IMR-90 (cell line): ENCODE measurements around the gene BASP1. TPM values are rescaled to one million over a fixed set of nuclear protein-coding genes. Genes with fewer than 3 reads are reported as not detected.

Source experiments
- ATAC-seq: fragments of 200-7000 bp; cut with Tn5 transposase; 2 replicates; pipeline ENCODE4 v1.9.1; 2020; ENCODE audit warnings: low read depth, mild to moderate bottlenecking, moderate library complexity
- BruUV-seq: library from RNA; stranded (reverse); fragments of 400-500 nt; replicated peaks from 2 replicates; lab custom pipeline; 2021; lab: Mats Ljungman, UMichigan
- CTCF ChIA-PET: fragments of 300-600 bp; formaldehyde crosslinking; extraction: SDS; loops from one replicate; lab custom pipeline; 2021; ENCODE audit warnings: antibody characterized with exemption; lab: Yijun Ruan, JAX
- POLR2A ChIA-PET: fragments of 300-600 bp; sonication (Branson Sonifier 250); formaldehyde crosslinking; loops from one replicate; lab custom pipeline; 2022; ENCODE audit warnings: antibody characterized with exemption; ENCODE audit not compliant: unreplicated experiment; lab: Charles Lee
- DNase-seq: peaks from one replicate; pipeline ENCODE4 v3.0.0; 2013
- H2AFZ ChIP-seq: replicated peaks from 2 replicates; pipeline ENCODE3; 2013; ENCODE audit warnings: low read length, mild to moderate bottlenecking; ENCODE audit not compliant: poor library complexity
- H2AK5ac ChIP-seq: 2 replicates; pipeline ENCODE4 v1.6.1; 2013; ENCODE audit warnings: low read depth, low read length, inconsistent platforms
- H2AK9ac ChIP-seq: replicated peaks from 2 replicates; pipeline ENCODE3; 2013; ENCODE audit warnings: mild to moderate bottlenecking, low read depth, low read length, moderate library complexity; ENCODE audit not compliant: poor library complexity
- H2BK120ac ChIP-seq: 2 replicates; pipeline ENCODE4 v1.6.1; 2013; ENCODE audit warnings: low read depth, low read length, inconsistent platforms
- H2BK15ac ChIP-seq: 3 replicates; pipeline ENCODE4 v1.6.1; 2013; ENCODE audit warnings: low read depth, low read length, inconsistent platforms
- H2BK20ac ChIP-seq: 2 replicates; pipeline ENCODE4 v1.6.1; 2013; ENCODE audit warnings: low read depth, mild to moderate bottlenecking, inconsistent platforms, low read length, moderate library complexity
- H2BK5ac ChIP-seq: 2 replicates; pipeline ENCODE4 v1.6.1; 2013; ENCODE audit warnings: mild to moderate bottlenecking, low read depth, low read length, inconsistent platforms; ENCODE audit not compliant: poor library complexity, severe bottlenecking
- H3K14ac ChIP-seq: replicated peaks from 2 replicates; pipeline ENCODE4 v1.6.1; 2013; ENCODE audit warnings: low read depth, low read length, inconsistent platforms
- H3K18ac ChIP-seq: 2 replicates; pipeline ENCODE4 v1.6.1; 2013; ENCODE audit warnings: low read depth, low read length, control low read depth
- H3K23ac ChIP-seq: 2 replicates; pipeline ENCODE4 v1.6.1; 2013; ENCODE audit warnings: low read depth, low read length, inconsistent platforms
- H3K27ac ChIP-seq: 2 replicates; pipeline ENCODE4 v1.5.1; 2013; ENCODE audit warnings: mild to moderate bottlenecking, control low read depth, low read length; ENCODE audit not compliant: insufficient read depth
- H3K27me3 ChIP-seq: 2 replicates; pipeline ENCODE4 v1.6.1; 2013; ENCODE audit warnings: low read length; ENCODE audit not compliant: control insufficient read depth, insufficient read depth
- H3K36me3 ChIP-seq: 2 replicates; pipeline ENCODE4 v1.6.1; 2013; ENCODE audit warnings: low read length, mixed read lengths; ENCODE audit not compliant: control insufficient read depth, insufficient read depth
- H3K4ac ChIP-seq: 2 replicates; pipeline ENCODE4 v1.6.1; 2013; ENCODE audit warnings: low read depth, low read length, inconsistent platforms
- H3K4me1 ChIP-seq: 2 replicates; pipeline ENCODE4 v1.6.1; 2013; ENCODE audit warnings: low read length, mixed read lengths; ENCODE audit not compliant: control insufficient read depth, insufficient read depth
- H3K4me2 ChIP-seq: 2 replicates; pipeline ENCODE4 v1.6.1; 2013; ENCODE audit warnings: low read depth, mild to moderate bottlenecking, control low read depth, low read length, moderate library complexity
- H3K4me3 ChIP-seq: 2 replicates; pipeline ENCODE4 v1.5.1; 2013; ENCODE audit warnings: low read depth, mild to moderate bottlenecking, control low read depth, low read length, moderate library complexity; ENCODE audit not compliant: insufficient read depth
- H3K56ac ChIP-seq: 2 replicates; pipeline ENCODE4 v1.6.1; 2013; ENCODE audit warnings: low read length, inconsistent platforms; ENCODE audit not compliant: insufficient read depth; ENCODE audit errors: extremely low read depth
- H3K79me1 ChIP-seq, 2 experiments: 2 replicates each; pipeline ENCODE4 v1.6.1; 2013; ENCODE audit warnings: low read length in 2 of 2, inconsistent platforms in 1 of 2, low read depth in 1 of 2
- H3K9ac ChIP-seq: 2 replicates; pipeline ENCODE4 v1.6.1; 2013; ENCODE audit warnings: low read depth, low read length, control low read depth
- H3K9me1 ChIP-seq: 2 replicates; pipeline ENCODE4 v1.6.1; 2013; ENCODE audit warnings: low read length, inconsistent platforms; ENCODE audit not compliant: insufficient read depth
- H3K9me3 ChIP-seq: 2 replicates; pipeline ENCODE4 v1.6.1; 2013; ENCODE audit warnings: low read length; ENCODE audit not compliant: control insufficient read depth, insufficient read depth
- H4K20me1 ChIP-seq: 2 replicates; pipeline ENCODE4 v1.6.1; 2013; ENCODE audit warnings: low read length, inconsistent platforms; ENCODE audit not compliant: insufficient read depth
- H4K5ac ChIP-seq: 2 replicates; pipeline ENCODE4 v1.6.1; 2013; ENCODE audit warnings: mild to moderate bottlenecking, low read depth, low read length, control low read depth
- H4K8ac ChIP-seq, 2 experiments: 2 replicates each; pipeline ENCODE4 v1.6.1; 2013; ENCODE audit warnings: low read depth in 2 of 2, low read length in 2 of 2, control low read depth in 1 of 2, inconsistent platforms in 1 of 2
- H4K91ac ChIP-seq: 2 replicates; pipeline ENCODE4 v1.6.1; 2013; ENCODE audit warnings: low read depth, low read length, inconsistent platforms; ENCODE audit not compliant: insufficient read depth
- CEBPB ChIP-seq: IDR thresholded peaks from 2 replicates; pipeline ENCODE4 v1.6.1; 2012; ENCODE audit warnings: low read depth, low read length, improper control_type of control experiment
- CHD1 ChIP-seq: IDR thresholded peaks from 2 replicates; pipeline ENCODE4 v1.6.1; 2012; ENCODE audit warnings: low read depth, low read length, improper control_type of control experiment
- CTCF ChIP-seq: conservative IDR thresholded peaks from 2 replicates; pipeline ENCODE4 v1.5.1; 2012; ENCODE audit warnings: mild to moderate bottlenecking, low read depth, low read length, improper control_type of control experiment
- ELK1 ChIP-seq: fragments of 150-350 bp; IDR thresholded peaks from 2 replicates; pipeline ENCODE4 v1.6.1; 2016; ENCODE audit warnings: low read depth, mild to moderate bottlenecking, low read length, moderate library complexity, borderline replicate concordance
- FOS ChIP-seq: fragments of 150-350 bp; IDR thresholded peaks from 2 replicates; pipeline ENCODE4 v1.6.1; 2016; ENCODE audit warnings: low read depth, low read length
- MAFK ChIP-seq: IDR thresholded peaks from 2 replicates; pipeline ENCODE4 v1.6.1; 2012; ENCODE audit warnings: low read depth, low read length, improper control_type of control experiment
- MAZ ChIP-seq: IDR thresholded peaks from 2 replicates; pipeline ENCODE4 v1.6.1; 2012; ENCODE audit warnings: low read depth, mild to moderate bottlenecking, low read length, improper control_type of control experiment, moderate library complexity, borderline replicate concordance
- MXI1 ChIP-seq: IDR thresholded peaks from 2 replicates; pipeline ENCODE4 v1.6.1; 2012; ENCODE audit warnings: low read depth, mild to moderate bottlenecking, low read length, moderate library complexity, borderline replicate concordance
- POLR2A ChIP-seq: IDR thresholded peaks from 2 replicates; pipeline ENCODE4 v1.6.1; 2012; ENCODE audit warnings: mild to moderate bottlenecking, low read depth, low read length
- RAD21 ChIP-seq: IDR thresholded peaks from 2 replicates; pipeline ENCODE4 v1.6.1; 2012; ENCODE audit warnings: low read length, improper control_type of control experiment
- RFX5 ChIP-seq: IDR thresholded peaks from 2 replicates; pipeline ENCODE4 v1.8.0; 2012; ENCODE audit warnings: low read depth, mild to moderate bottlenecking, low read length, moderate library complexity
- USF2 ChIP-seq: fragments of 150-350 bp; IDR thresholded peaks from 2 replicates; pipeline ENCODE4 v1.6.1; 2017; ENCODE audit warnings: mild to moderate bottlenecking, antibody characterized with exemption, low read length, low read depth
- WGBS, 2 experiments: methylation state at CpG; one replicate each; pipeline versions ENCODE4 v1.1.5 to v1.1.7; 2013; ENCODE audit warnings: missing lambda C conversion rate in 2 of 2; ENCODE audit not compliant: insufficient read length in 1 of 2; ENCODE audit errors: extremely low coverage in 2 of 2; 5-methylcytosine and 5-hydroxymethylcytosine counted together
- dilution Hi-C: fragments of 300-500 bp; cut with HindIII; formaldehyde crosslinking; loops from one replicate; pipeline ENCODE4 v1.14.3; 2018; ENCODE audit warnings: low sequenced_read_pairs; ENCODE audit not compliant: unreplicated experiment
- in situ Hi-C: fragments of 300-500 bp; cut with MboI; formaldehyde crosslinking; loops from 3 replicates; pipeline ENCODE4 v1.14.3; 2019; ENCODE audit warnings: low sequenced_read_pairs, inconsistent platforms, mixed read lengths
- intact Hi-C: fragments of 100-400 bp; cut with micrococcal nuclease; formaldehyde crosslinking; loops from 2 replicates; pipeline ENCODE4 v1.10.0; 2022
- polyA plus RNA-seq, 3 experiments: library from polyadenylated mRNA; depleted of rRNA; stranded (reverse); fragments of >200 nt; gene quantifications; 2 replicates each; pipeline ENCODE4 v1.2.3, GENCODE V29; 2012; ENCODE audit warnings: low replicate concordance in 1 of 3
- total RNA-seq: library from RNA; depleted of rRNA; stranded (reverse); fragments of >200 nt; gene quantifications from 2 replicates; pipeline ENCODE4 v1.2.3, GENCODE V29; 2012

The BASP1 gene
- total and polyA plus RNA-seq, 2 of the 4 experiments (the other 2 are of a cell fraction), result 39.6 to 103 TPM

GRCh38 chr5:17192191-17192590 is 25.2 kb upstream of the BASP1 start:
- intact Hi-C loops, result loop anchor here (10.0 kb wide), 1 partner anchor 727 kb away; the partner anchor contains the start of gene ZNF622
- dilution Hi-C loops, result loop anchor here (25.0 kb wide), 1 partner anchor 405 kb away; no protein-coding TSS in a partner anchor
- peak overlapping the region; percentile 66 for H2AK5ac ChIP-seq
- peaks cover 12% of the 10 kb centered on the region; the same call in 1 of the 2 replicates for H4K20me1 ChIP-seq
- no peaks in the 10 kb centered on the region for H3K27me3 ChIP-seq
- no peak overlapping the region for H3K14ac ChIP-seq
- peak overlapping the region in 1 of 2 experiments; percentile 7; a peak in 1 of 4 replicates for H4K8ac ChIP-seq
- H4K91ac ChIP-seq, result peak overlapping the region; percentile 14; the same call in 1 of the 2 replicates
- peak overlapping the region; percentile 68; the same call in 1 of the 2 replicates for H2BK120ac ChIP-seq
- H3K79me1 ChIP-seq, result peaks cover under 1 to 30% of the 10 kb centered on the region in 2 experiments; a peak in 3 of 4 replicates
- in situ Hi-C loops, result loop anchor here (10.0 kb wide), 1 partner anchor 517 kb away; no protein-coding TSS in a partner anchor
- POLR2A ChIA-PET, result interaction anchor here (0.6 kb wide), 1 partner anchor 386 kb away, joined by 3 read pairs; no protein-coding TSS in a partner anchor
- H3K9me1 ChIP-seq, result peaks cover 11% of the 10 kb centered on the region
- H3K9me3 ChIP-seq, result no peaks in the 10 kb centered on the region
- ATAC-seq (peak; percentile 5; the same call in 1 of the 2 replicates), DNase-seq (no peak)
- no peak overlapping the region for H3K4me2 ChIP-seq
- no peak overlapping the region for H3K4me3 ChIP-seq
- no peak overlapping the region for H3K56ac ChIP-seq
- peak overlapping the region; percentile 19; the same call in 1 of the 2 replicates for H2BK20ac ChIP-seq
- no peak overlapping the region for H2AK9ac ChIP-seq
- H3K4me1 ChIP-seq, result peaks cover 25% of the 10 kb centered on the region
- H2BK15ac ChIP-seq, result no peak overlapping the region
- no peak for TF ChIP-seq ELK1
- no peak for TF ChIP-seq MAFK
- TF ChIP-seq RFX5, result no peak
- TF ChIP-seq USF2, result no peak
- TF ChIP-seq RAD21, result no peak
- TF ChIP-seq CTCF, result no peak
- no peak for TF ChIP-seq CHD1
- no peak for TF ChIP-seq MXI1
- TF ChIP-seq MAZ, result no peak
- TF ChIP-seq POLR2A, result no peak
- no peak for TF ChIP-seq CEBPB
- no peak for TF ChIP-seq FOS
- CTCF ChIA-PET, result interaction anchor here (0.5 kb wide), 1 partner anchor 1301 kb away, joined by 3 read pairs; no protein-coding TSS in a partner anchor
- H3K23ac ChIP-seq, result no peak overlapping the region
- H3K27ac ChIP-seq, result no peak overlapping the region
- H2BK5ac ChIP-seq, result no peak overlapping the region
- H2AFZ ChIP-seq, result no peak overlapping the region
- peak overlapping the region; percentile 3; the same call in 1 of the 2 replicates for H3K4ac ChIP-seq
- H4K5ac ChIP-seq, result no peak overlapping the region
- no CpG with 5 or more reads among the region's 5 CpGs for WGBS, 2 experiments
- no peak overlapping the region; the same call in 1 of the 2 replicates for H3K9ac ChIP-seq
- BruUV-seq, result no TSS peak
- no peaks in the 10 kb centered on the region for H3K36me3 ChIP-seq
- 0 out of 2 replicates have a peak overlapping the region, but pooled peaks have one; percentile 72 for H3K18ac ChIP-seq
